ENCODE data around the gene THSD4. TPM values are rescaled to one million over a fixed set of nuclear protein-coding genes. Genes with fewer than 3 reads are reported as not detected.

Gene THSD4
- total and polyA plus RNA-seq, 2 donors (not counting 1 experiment from before 2014, with no cell fraction given): 43.1 to 95.5 TPM

GRCh38 chr15:71456362-71456761 is 341.1 kb downstream of the THSD4 start:
- H3K4me1 ChIP-seq (ENCODE audit: control insufficient read depth, extremely low read depth, insufficient read depth, low read length): no peaks in the 10 kb centered on the region
- H3K79me2 ChIP-seq (ENCODE audit: control insufficient read depth, insufficient read depth, low read length): no peaks in the 10 kb centered on the region
- no peak overlapping the region for H2AFZ ChIP-seq (ENCODE audit: low read length)
- H3K9me3 ChIP-seq (ENCODE audit: control insufficient read depth, insufficient read depth, low read depth, low read length): no peaks in the 10 kb centered on the region
- TF ChIP-seq EZH2 (IDR thresholded peaks at IDR 0.05; ENCODE audit: low read length, missing control alignments): no peak
- no peak for TF ChIP-seq CTCF (conservative IDR thresholded peaks at IDR 0.05 in 1 of 2, IDR thresholded peaks at IDR 0.05 in 1 of 2; ENCODE audit: low read depth in 1 of 2, low read length in 2 of 2)
- H4K20me1 ChIP-seq (ENCODE audit: control insufficient read depth, extremely low read depth, insufficient read depth, low read length): no peaks in the 10 kb centered on the region
- no peak overlapping the region for H3K4me3 ChIP-seq (replicated peaks in 1 of 4; ENCODE audit: control extremely low read depth in 1 of 4, insufficient read depth in 1 of 4, low read depth in 3 of 4, low read length in 4 of 4)
- no peak overlapping the region for H3K27ac ChIP-seq (ENCODE audit: insufficient read depth, low read length)
- no peak overlapping the region for H3K9ac ChIP-seq (ENCODE audit: insufficient read depth, low read length)
- H3K36me3 ChIP-seq (ENCODE audit: control insufficient read depth, insufficient read depth, low read length): no peaks in the 10 kb centered on the region
- no peak for DNase-seq (ENCODE audit: low read depth in 2 of 2)
- H3K27me3 ChIP-seq (ENCODE audit: control insufficient read depth, insufficient read depth, low read length): no peaks in the 10 kb centered on the region
- H3K4me2 ChIP-seq (ENCODE audit: extremely low read depth, insufficient read depth, low read length): no peak overlapping the region

GRCh38 chr15:71456811-71457210 is 341.5 kb downstream of the THSD4 start:
- Histone ChIP-seq H4K20me1 (ENCODE audit: control insufficient read depth, extremely low read depth, insufficient read depth, low read length) (no peaks in the 10 kb centered on the region), H3K27ac (ENCODE audit: insufficient read depth, low read length) (no peak overlapping the region)

GRCh38 chr15:71458089-71458660 is 342.9 kb downstream of the THSD4 start:
- no peaks in the 10 kb centered on the region for H4K20me1 ChIP-seq (ENCODE audit: control insufficient read depth, extremely low read depth, insufficient read depth, low read length)
- no peak overlapping the region for H2AFZ ChIP-seq (ENCODE audit: low read length)
- H3K4me1 ChIP-seq (ENCODE audit: control insufficient read depth, extremely low read depth, insufficient read depth, low read length): no peaks in the 10 kb centered on the region
- no peaks in the 10 kb centered on the region for H3K9me3 ChIP-seq (ENCODE audit: control insufficient read depth, insufficient read depth, low read depth, low read length)
- no peak for TF ChIP-seq EZH2 (IDR thresholded peaks at IDR 0.05; ENCODE audit: low read length, missing control alignments)
- TF ChIP-seq CTCF (conservative IDR thresholded peaks at IDR 0.05 in 1 of 2, IDR thresholded peaks at IDR 0.05 in 1 of 2; ENCODE audit: low read depth in 1 of 2, low read length in 2 of 2): no peak
- no peaks in the 10 kb centered on the region for H3K27me3 ChIP-seq (ENCODE audit: control insufficient read depth, insufficient read depth, low read length)
- no peaks in the 10 kb centered on the region for H3K36me3 ChIP-seq (ENCODE audit: control insufficient read depth, insufficient read depth, low read length)
- H3K4me2 ChIP-seq (ENCODE audit: extremely low read depth, insufficient read depth, low read length): no peak overlapping the region
- H3K4me3 ChIP-seq (replicated peaks in 1 of 4; ENCODE audit: control extremely low read depth in 1 of 4, insufficient read depth in 1 of 4, low read depth in 3 of 4, low read length in 4 of 4): no peak overlapping the region
- H3K79me2 ChIP-seq (ENCODE audit: control insufficient read depth, insufficient read depth, low read length): no peaks in the 10 kb centered on the region
- DNase-seq (ENCODE audit: low read depth in 2 of 2): no peak
- no peak overlapping the region for H3K9ac ChIP-seq (ENCODE audit: insufficient read depth, low read length)
- no peak overlapping the region for H3K27ac ChIP-seq (ENCODE audit: insufficient read depth, low read length)

More at GRCh38 chr15:71456811-71457210, 341.5 kb downstream of the THSD4 start:
- no peak overlapping the region for H3K4me3 ChIP-seq (replicated peaks in 1 of 4; ENCODE audit: control extremely low read depth in 1 of 4, insufficient read depth in 1 of 4, low read depth in 3 of 4, low read length in 4 of 4)
- H3K36me3 ChIP-seq (ENCODE audit: control insufficient read depth, insufficient read depth, low read length): no peaks in the 10 kb centered on the region
- H3K27me3 ChIP-seq (ENCODE audit: control insufficient read depth, insufficient read depth, low read length): no peaks in the 10 kb centered on the region
- no peak for DNase-seq (ENCODE audit: low read depth in 2 of 2)
- H2AFZ ChIP-seq (ENCODE audit: low read length): no peak overlapping the region
- H3K4me2 ChIP-seq (ENCODE audit: extremely low read depth, insufficient read depth, low read length): no peak overlapping the region
- H3K9me3 ChIP-seq (ENCODE audit: control insufficient read depth, insufficient read depth, low read depth, low read length): no peaks in the 10 kb centered on the region
- no peak overlapping the region for H3K9ac ChIP-seq (ENCODE audit: insufficient read depth, low read length)
- TF ChIP-seq EZH2 (IDR thresholded peaks at IDR 0.05; ENCODE audit: low read length, missing control alignments): no peak
- no peak for TF ChIP-seq CTCF (conservative IDR thresholded peaks at IDR 0.05 in 1 of 2, IDR thresholded peaks at IDR 0.05 in 1 of 2; ENCODE audit: low read depth in 1 of 2, low read length in 2 of 2)
- no peaks in the 10 kb centered on the region for H3K4me1 ChIP-seq (ENCODE audit: control insufficient read depth, extremely low read depth, insufficient read depth, low read length)
- no peaks in the 10 kb centered on the region for H3K79me2 ChIP-seq (ENCODE audit: control insufficient read depth, insufficient read depth, low read length)

All from fibroblast of lung (primary cell).